Measurements from ENCODE around the gene DHRS7B. TPM values are rescaled to one million over a fixed set of nuclear protein-coding genes. Genes with fewer than 3 reads are reported as not detected.
"Not testable (repeated sequence)": the region's sequence is repeated elsewhere in the genome, so short reads cannot be mapped to it uniquely, and the experiment has no call there.

The DHRS7B gene
- 10 to 100 TPM; 20.2 to 40.2 (median 33.7) TPM for polyA plus RNA-seq (ENCODE audit: insufficient read length in 4 of 4)

GRCh38 chr17:21126645-21127508 lies at the start of gene DHRS7B:
DHRS7B (plus strand) TSS chr17:21126964; CDS start chr17:21126972, 8 bp downstream.
- peak; percentile 90 to 94 (median 92) for DNase-seq (ENCODE audit: low read depth in 4 of 4, low spot score in 3 of 4)

GRCh38 chr17:21077281-21077680 lies 49.5 kb upstream of the DHRS7B start:
- DNase-seq (ENCODE audit: low read depth in 4 of 4, low spot score in 3 of 4): no peak

- no peak for DNase-seq (ENCODE audit: low read depth in 4 of 4, low spot score in 3 of 4)
These were observed 48.6 kb upstream of the DHRS7B start for GRCh38 chr17:21078016-21078780.

- no peak for DNase-seq (ENCODE audit: low read depth in 4 of 4, low spot score in 3 of 4)
These were observed 47.6 kb upstream of the DHRS7B start for GRCh38 chr17:21079196-21079595.

- no peak for DNase-seq (ENCODE audit: low read depth in 4 of 4, low spot score in 3 of 4)
These were observed 44.7 kb upstream of the DHRS7B start for GRCh38 chr17:21082001-21082436.

- not testable (repeated sequence) for DNase-seq (ENCODE audit: low read depth in 4 of 4, low spot score in 3 of 4)
These were observed 41.5 kb upstream of the DHRS7B start for GRCh38 chr17:21085280-21085679.

GRCh38 chr17:21085707-21086106 lies 41.1 kb upstream of the DHRS7B start:
- DNase-seq (ENCODE audit: low read depth in 4 of 4, low spot score in 3 of 4): no peak

GRCh38 chr17:21089145-21089544 lies 37.6 kb upstream of the DHRS7B start:
- DNase-seq (ENCODE audit: low read depth in 4 of 4, low spot score in 3 of 4): no peak

- DNase-seq (ENCODE audit: low read depth in 4 of 4, low spot score in 3 of 4): no peak
These were observed 36.5 kb upstream of the DHRS7B start for GRCh38 chr17:21089933-21090901.

GRCh38 chr17:21090902-21091618 lies 35.7 kb upstream of the DHRS7B start:
- DNase-seq (ENCODE audit: low read depth in 4 of 4, low spot score in 3 of 4): no peak

- DNase-seq (ENCODE audit: low read depth in 4 of 4, low spot score in 3 of 4): no peak
These were observed 32.5 kb upstream of the DHRS7B start for GRCh38 chr17:21094298-21094704.

GRCh38 chr17:21095735-21096134 lies 31.0 kb upstream of the DHRS7B start:
- DNase-seq (ENCODE audit: low read depth in 4 of 4, low spot score in 3 of 4): no peak

- no peak for DNase-seq (ENCODE audit: low read depth in 4 of 4, low spot score in 3 of 4)
These were observed 29.9 kb upstream of the DHRS7B start for GRCh38 chr17:21096874-21097273.

- DNase-seq (ENCODE audit: low read depth in 4 of 4, low spot score in 3 of 4): peak; percentile 41 to 68 (median 54)
These were observed 27.7 kb upstream of the DHRS7B start for GRCh38 chr17:21098934-21099689.

GRCh38 chr17:21100636-21101035 lies 26.1 kb upstream of the DHRS7B start:
- no peak for DNase-seq (ENCODE audit: low read depth in 4 of 4, low spot score in 3 of 4)

GRCh38 chr17:21104608-21105007 lies 22.2 kb upstream of the DHRS7B start:
- DNase-seq (ENCODE audit: low read depth in 4 of 4, low spot score in 3 of 4): no peak

- DNase-seq (ENCODE audit: low read depth in 4 of 4, low spot score in 3 of 4): no peak
These were observed 21.5 kb upstream of the DHRS7B start for GRCh38 chr17:21105064-21105894.

GRCh38 chr17:21106316-21106715 lies 20.4 kb upstream of the DHRS7B start:
- no peak for DNase-seq (ENCODE audit: low read depth in 4 of 4, low spot score in 3 of 4)

Data from left renal pelvis (tissue), 4 donors.